Skeletal muscle satellite cell (primary cell): ENCODE measurements around the gene TIMM17A.
"Not testable (repeated sequence)": the region's sequence is repeated elsewhere in the genome, so short reads cannot be mapped to it uniquely, and the experiment has no call there.

Experiments used
- H3K27me3 ChIP-seq: 2 replicates; pipeline ENCODE4 v1.7.0; 2013; ENCODE audit warnings: low read length; ENCODE audit not compliant: control insufficient read depth, insufficient read depth
- H3K36me3 ChIP-seq: 2 replicates; pipeline ENCODE4 v1.7.0; 2013; ENCODE audit warnings: mild to moderate bottlenecking, control low read depth, low read length; ENCODE audit not compliant: insufficient read depth
- H3K4me1 ChIP-seq: 2 replicates; pipeline ENCODE4 v1.7.0; 2013; ENCODE audit warnings: low read length; ENCODE audit not compliant: control insufficient read depth, insufficient read depth
- H3K4me2 ChIP-seq: 2 replicates; pipeline ENCODE4 v1.7.0; 2013; ENCODE audit warnings: mild to moderate bottlenecking, low read length
- H3K4me3 ChIP-seq: 2 replicates; pipeline ENCODE4 v1.7.0; 2013; ENCODE audit warnings: low read length
- H3K9ac ChIP-seq: 2 replicates; pipeline ENCODE4 v1.7.0; 2013; ENCODE audit warnings: mild to moderate bottlenecking, low read depth, low read length, moderate library complexity
- H3K9me3 ChIP-seq: replicated peaks from 2 replicates; pipeline ENCODE4 v1.7.0; 2013; ENCODE audit warnings: mild to moderate bottlenecking, control low read depth, low read length

TIMM17A gene

DNA sequence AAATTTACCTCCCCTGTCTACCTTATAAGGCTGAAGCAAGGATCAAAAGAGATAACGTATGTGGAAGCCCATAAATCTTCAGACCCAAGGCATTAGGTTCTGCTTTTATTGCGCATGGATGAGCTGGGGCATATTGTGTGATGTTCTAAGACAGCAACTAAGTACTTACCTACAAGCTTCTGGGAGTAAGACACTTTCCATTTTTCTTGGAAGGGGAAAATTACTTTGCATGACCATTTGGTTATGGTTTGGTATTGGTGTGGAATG is 30.1 kb upstream of the TIMM17A start:
- Histone ChIP-seq H3K36me3 (no peaks in the 10 kb centered on the region), H3K9me3 (no peaks in the 10 kb centered on the region), H3K27me3 (peaks cover 7% of the 10 kb centered on the region), H3K4me1 (no peaks in the 10 kb centered on the region), H3K9ac (no peak overlapping the region), H3K4me2 (no peak overlapping the region), H3K4me3 (no peak overlapping the region)

DNA sequence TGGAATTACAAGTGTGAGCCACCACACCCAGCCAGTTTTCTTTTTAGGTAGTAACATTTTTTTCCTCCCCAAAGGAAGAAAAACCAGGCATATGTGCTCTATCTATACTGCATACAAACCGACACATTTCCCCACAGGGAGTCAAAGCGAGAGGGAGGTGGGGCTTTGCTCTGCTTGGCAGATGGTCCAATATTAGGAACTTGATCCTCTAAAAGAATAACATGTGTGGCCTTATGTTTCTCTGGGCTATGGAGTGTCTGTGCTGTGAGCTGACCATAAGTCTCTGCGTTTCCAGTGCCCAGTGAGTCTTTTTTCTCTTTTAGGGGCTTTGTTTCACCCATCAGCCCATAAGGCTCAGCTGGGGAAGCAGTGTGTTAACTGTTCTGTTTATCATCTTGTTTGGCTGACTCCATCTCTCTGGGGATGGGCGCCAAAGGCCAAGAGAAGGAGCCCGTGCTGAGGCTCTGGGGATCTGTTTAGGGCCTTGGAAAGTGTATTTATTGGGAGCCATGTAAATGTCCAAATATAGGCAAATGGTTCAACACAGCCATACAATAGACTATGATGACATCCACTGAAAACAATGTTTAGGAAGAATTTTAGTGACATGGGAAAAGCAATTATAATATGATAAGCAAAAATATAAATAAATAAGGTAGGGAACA is 29.2 kb upstream of the TIMM17A start:
- Histone ChIP-seq H3K9ac (no peak overlapping the region), H3K9me3 (no peaks in the 10 kb centered on the region), H3K4me1 (no peaks in the 10 kb centered on the region), H3K4me2 (no peak overlapping the region), H3K27me3 (peaks cover 9% of the 10 kb centered on the region), H3K4me3 (no peak overlapping the region), H3K36me3 (no peaks in the 10 kb centered on the region)

- H3K4me3 ChIP-seq = no peak overlapping the region
- H3K4me1 ChIP-seq = no peaks in the 10 kb centered on the region
- no peaks in the 10 kb centered on the region for H3K9me3 ChIP-seq
- H3K27me3 ChIP-seq = peaks cover 9% of the 10 kb centered on the region
- H3K4me2 ChIP-seq = no peak overlapping the region
- no peak overlapping the region for H3K9ac ChIP-seq
- no peaks in the 10 kb centered on the region for H3K36me3 ChIP-seq
Measured at GRCh38 chr1:201928266-201928665, 27.0 kb upstream of the TIMM17A start.

- Histone ChIP-seq H3K4me2 (no peak overlapping the region), H3K9ac (no peak overlapping the region)
Measured at GRCh38 chr1:201930137-201930536, 25.2 kb upstream of the TIMM17A start.

GRCh38 chr1:201930803-201931202 is 24.5 kb upstream of the TIMM17A start:
- Histone ChIP-seq H3K27me3 (peaks cover 9% of the 10 kb centered on the region), H3K9me3 (no peaks in the 10 kb centered on the region), H3K4me1 (peaks cover 11% of the 10 kb centered on the region), H3K9ac (no peak overlapping the region), H3K4me2 (no peak overlapping the region), H3K4me3 (no peak overlapping the region), H3K36me3 (no peaks in the 10 kb centered on the region)

More at GRCh38 chr1:201930137-201930536, 25.2 kb upstream of the TIMM17A start:
- H3K9me3 ChIP-seq = no peaks in the 10 kb centered on the region
- H3K27me3 ChIP-seq = peaks cover 9% of the 10 kb centered on the region
- no peaks in the 10 kb centered on the region for H3K36me3 ChIP-seq
- peaks cover 11% of the 10 kb centered on the region for H3K4me1 ChIP-seq
- no peak overlapping the region for H3K4me3 ChIP-seq

- H3K4me3 ChIP-seq = no peak overlapping the region
- peaks cover 22% of the 10 kb centered on the region for H3K4me1 ChIP-seq
- no peaks in the 10 kb centered on the region for H3K9me3 ChIP-seq
- H3K27me3 ChIP-seq = peaks cover 9% of the 10 kb centered on the region
- peak overlapping the region; percentile 51 for H3K4me2 ChIP-seq
- H3K9ac ChIP-seq = no peak overlapping the region
- H3K36me3 ChIP-seq = no peaks in the 10 kb centered on the region
Measured at GRCh38 chr1:201933840-201934430, 21.4 kb upstream of the TIMM17A start.

GRCh38 chr1:201937624-201938213 is 17.6 kb upstream of the TIMM17A start:
- Histone ChIP-seq H3K4me2 (peak overlapping the region; percentile 4), H3K27me3 (no peaks in the 10 kb centered on the region), H3K9ac (no peak overlapping the region), H3K4me3 (no peak overlapping the region), H3K4me1 (peaks cover 22% of the 10 kb centered on the region), H3K36me3 (no peaks in the 10 kb centered on the region), H3K9me3 (no peaks in the 10 kb centered on the region)

- H3K36me3 ChIP-seq = no peaks in the 10 kb centered on the region
- no peak overlapping the region for H3K4me3 ChIP-seq
- H3K4me2 ChIP-seq = no peak overlapping the region
- no peak overlapping the region for H3K9ac ChIP-seq
- H3K27me3 ChIP-seq = no peaks in the 10 kb centered on the region
- H3K4me1 ChIP-seq = peaks cover 22% of the 10 kb centered on the region
- no peaks in the 10 kb centered on the region for H3K9me3 ChIP-seq
Measured at GRCh38 chr1:201938440-201939035, 16.8 kb upstream of the TIMM17A start.

GRCh38 chr1:201939148-201939547 is 16.2 kb upstream of the TIMM17A start:
- Histone ChIP-seq H3K4me1 (peaks cover 17% of the 10 kb centered on the region), H3K9me3 (no peaks in the 10 kb centered on the region), H3K4me2 (no peak overlapping the region), H3K36me3 (no peaks in the 10 kb centered on the region), H3K4me3 (no peak overlapping the region), H3K9ac (no peak overlapping the region), H3K27me3 (no peaks in the 10 kb centered on the region)

GRCh38 chr1:201939574-201939973 is 15.7 kb upstream of the TIMM17A start:
- Histone ChIP-seq H3K27me3 (no peaks in the 10 kb centered on the region), H3K36me3 (no peaks in the 10 kb centered on the region), H3K9me3 (no peaks in the 10 kb centered on the region), H3K4me2 (no peak overlapping the region), H3K4me1 (peaks cover 13% of the 10 kb centered on the region), H3K9ac (no peak overlapping the region), H3K4me3 (no peak overlapping the region)

- not testable (repeated sequence) for H3K9ac ChIP-seq, H3K4me3 ChIP-seq, H3K4me2 ChIP-seq, H3K36me3 ChIP-seq, H3K9me3 ChIP-seq, H3K27me3 ChIP-seq
- peaks cover 12% of the 10 kb centered on the region for H3K4me1 ChIP-seq
Measured at GRCh38 chr1:201940316-201940715, 15.0 kb upstream of the TIMM17A start.
